Left cardiac atrium (tissue), 4 donors: ENCODE data around the gene CTDSPL. TPM values are rescaled to one million over a fixed set of nuclear protein-coding genes. Genes with fewer than 3 reads are reported as not detected.

Experiments used
- ATAC-seq, 2 donors: fragments of 200-7000 bp; cut with Tn5 transposase; one replicate each; pipeline ENCODE4 v1.9.1; 2020; ENCODE audit warnings: mild to moderate bottlenecking in 2 of 2, moderate library complexity in 2 of 2
- DNase-seq: peaks from one replicate; pipeline ENCODE4 v3.0.0-alpha.2; 2020
- intact Hi-C, 2 donors: fragments of 100-400 bp; cut with DNase I; formaldehyde crosslinking; loops; one replicate each; pipeline versions ENCODE4 v1.14.1 to v1.15.1; 2022 to 2023
- total RNA-seq, 2 donors: library from RNA; stranded (reverse); fragmentation: NEBNext Ultra II Directional; extraction: Animal tissue kit (Norgen Biotek cat#: 25700); gene quantifications; one replicate each; pipeline ENCODE4 v1.2.1, GENCODE V29; 2021
- donor health status: DM: no; HTN: yes; CAD: no.
- donor health status: DM: no; HTN: yes; CAD: no; lungs with severe emphysema.
- donor health status: DM: yes; HTN: yes; CAD: no.
- donor health status: Dilated cardiomyopathy.

CTDSPL gene
- total RNA-seq, 2 donors from 2014 or later, result 46.4 to 50.2 TPM

- no peak for ATAC-seq
- intact Hi-C loops, result no loop called here
- DNase-seq, result no peak
Measured at GRCh38 chr3:37932505-37932904, 70.8 kb downstream of the CTDSPL start.

GRCh38 chr3:37934631-37935289 lies 73.1 kb downstream of the CTDSPL start:
- ATAC-seq (peak in 1 of 2 donors; percentile 39), DNase-seq (no peak)
- intact Hi-C loops, result no loop called here

GRCh38 chr3:37935290-37935668 lies 73.6 kb downstream of the CTDSPL start:
- intact Hi-C loops, result no loop called here
- peak; percentile 62 to 73 for ATAC-seq
- DNase-seq, result no peak

- no peak for DNase-seq
- ATAC-seq, result peak; percentile 38 to 47
- intact Hi-C loops, result no loop called here
Measured at GRCh38 chr3:37935756-37936666, 74.3 kb downstream of the CTDSPL start.

GRCh38 chr3:37937156-37937555 lies 75.5 kb downstream of the CTDSPL start:
- no peak for ATAC-seq
- intact Hi-C loops, result no loop called here

GRCh38 chr3:37938011-37938410 lies 76.3 kb downstream of the CTDSPL start:
- no peak for ATAC-seq
- intact Hi-C loops, result no loop called here
- no peak for DNase-seq

More at GRCh38 chr3:37937156-37937555, 75.5 kb downstream of the CTDSPL start:
- DNase-seq, result no peak

- DNase-seq (no peak), ATAC-seq (no peak)
- intact Hi-C loops, result no loop called here
Measured at GRCh38 chr3:37940242-37940908, 78.7 kb downstream of the CTDSPL start.

GRCh38 chr3:37941608-37942508 lies 80.2 kb downstream of the CTDSPL start:
- intact Hi-C loops, result no loop called here
- DNase-seq, result no peak
- no peak for ATAC-seq

GRCh38 chr3:37942646-37943045 lies 81.0 kb downstream of the CTDSPL start:
- ATAC-seq (no peak), DNase-seq (no peak)
- intact Hi-C loops, result no loop called here

GRCh38 chr3:37943126-37943525 lies 81.4 kb downstream of the CTDSPL start:
- intact Hi-C loops, result no loop called here
- DNase-seq, result no peak
- no peak for ATAC-seq

GRCh38 chr3:37943631-37944314 lies 82.1 kb downstream of the CTDSPL start:
- ATAC-seq (no peak), DNase-seq (no peak)
- intact Hi-C loops, result no loop called here

GRCh38 chr3:37944391-37944842 lies 82.7 kb downstream of the CTDSPL start:
- DNase-seq (no peak), ATAC-seq (peak; percentile 28 to 68)
- intact Hi-C loops, result no loop called here

GRCh38 chr3:37945156-37945806 lies 83.6 kb downstream of the CTDSPL start:
- ATAC-seq (peak in 1 of 2 donors; percentile 4), DNase-seq (no peak)
- intact Hi-C loops, result no loop called here

GRCh38 chr3:37945807-37946530 lies 84.3 kb downstream of the CTDSPL start:
- intact Hi-C loops, result no loop called here
- peak; percentile 61 to 64 for ATAC-seq
- DNase-seq, result no peak

GRCh38 chr3:37946531-37946889 lies 84.8 kb downstream of the CTDSPL start:
- no peak for DNase-seq
- intact Hi-C loops, result no loop called here
- no peak for ATAC-seq

GRCh38 chr3:37949866-37950265 lies 88.2 kb downstream of the CTDSPL start:
- intact Hi-C loops, result no loop called here
- DNase-seq, result no peak
- no peak for ATAC-seq

GRCh38 chr3:37952564-37952963 lies 90.9 kb downstream of the CTDSPL start:
- intact Hi-C loops, result no loop called here
- ATAC-seq, result no peak
- DNase-seq, result no peak
